ENCODE results near the gene METRN. TPM values are rescaled to one million over a fixed set of nuclear protein-coding genes. Genes with fewer than 3 reads are reported as not detected.
"Not testable (repeated sequence)": the region's sequence is repeated elsewhere in the genome, so short reads cannot be mapped to it uniquely, and the experiment has no call there.

The METRN gene
- total and polyA plus RNA-seq, 7 experiments from 2014 or later: 3.7 to 5.1 (median 4.8) TPM

GRCh38 chr16:710500-711075 lies 4.3 kb upstream of the METRN start:
- H3K9me3 Mint-ChIP-seq: peaks cover 0 to 2% (median 0%) of the 10 kb centered on the region in 11 donors
- CTCF ChIA-PET: interaction anchor here (0.6 to 2.4 kb wide), 8 partner anchors 8 to 73 kb away, joined by 3 to 7 read pairs (median 3); partner anchors contain the start of genes CIAO3 and WDR24
- Histone ChIP-seq H3K36me3 (ENCODE audit: control insufficient read depth in 2 of 3, insufficient read depth in 3 of 3, low read length in 3 of 3) (no peaks in the 10 kb centered on the region), H3K27me3 (ENCODE audit: control insufficient read depth in 2 of 2, insufficient read depth in 2 of 2, low read length in 2 of 2) (peaks cover 4 to 13% of the 10 kb centered on the region in 2 donors), H3K4me1 (ENCODE audit: control insufficient read depth in 2 of 2, insufficient read depth in 2 of 2, low read length in 2 of 2) (no peaks in the 10 kb centered on the region), H3K27ac (ENCODE audit: low read depth, low read length) (no peak overlapping the region), H3K9me3 (ENCODE audit: control insufficient read depth in 2 of 3, low read length in 3 of 3) (no peaks in the 10 kb centered on the region), H3K4me3 (ENCODE audit: low read length) (no peak overlapping the region)
- peaks cover 17 to 42% (median 21%) of the 10 kb centered on the region in 5 donors for H3K27me3 Mint-ChIP-seq
- DNase-seq (no peak), ATAC-seq (no peak)
- no peak overlapping the region for H3K27ac Mint-ChIP-seq
- POLR2A ChIA-PET: interaction anchor here (1.1 to 1.8 kb wide), 3 partner anchors 10 to 20 kb away, joined by 3 to 7 read pairs (median 5); partner anchors contain the start of gene WDR24
- intact Hi-C loops (cut with micrococcal nuclease): loop anchor here (1.0 to 10.0 kb wide), 7 partner anchors 23 to 393 kb away; partner anchors contain the start of gene LMF1 (in 1 of the 2)
- H3K4me3 Mint-ChIP-seq: no peak overlapping the region
- H3K4me1 Mint-ChIP-seq: peaks cover 0 to 4% (median 4%) of the 10 kb centered on the region in 7 donors
- H3K36me3 Mint-ChIP-seq: no peaks in the 10 kb centered on the region

- Mint-ChIP-seq H3K27me3 (peaks cover 17 to 46% (median 21%) of the 10 kb centered on the region in 5 donors), H3K27ac (no peak overlapping the region), H3K9me3 (peaks cover 0 to 2% (median 0%) of the 10 kb centered on the region in 11 donors), H3K36me3 (no peaks in the 10 kb centered on the region), H3K4me1 (peaks cover 0 to 4% (median 4%) of the 10 kb centered on the region in 7 donors), H3K4me3 (no peak overlapping the region)
- POLR2A ChIA-PET: interaction anchor here (1.5 to 1.8 kb wide), 2 partner anchors 9 to 15 kb away, joined by 5 to 7 read pairs; no protein-coding TSS in a partner anchor
- Histone ChIP-seq H3K27ac (ENCODE audit: low read depth, low read length) (no peak overlapping the region), H3K27me3 (ENCODE audit: control insufficient read depth in 2 of 2, insufficient read depth in 2 of 2, low read length in 2 of 2) (peaks cover 4 to 13% of the 10 kb centered on the region in 2 donors), H3K4me3 (ENCODE audit: low read length) (no peak overlapping the region), H3K4me1 (ENCODE audit: control insufficient read depth in 2 of 2, insufficient read depth in 2 of 2, low read length in 2 of 2) (no peaks in the 10 kb centered on the region), H3K36me3 (ENCODE audit: control insufficient read depth in 2 of 3, insufficient read depth in 3 of 3, low read length in 3 of 3) (no peaks in the 10 kb centered on the region), H3K9me3 (ENCODE audit: control insufficient read depth in 2 of 3, low read length in 3 of 3) (no peaks in the 10 kb centered on the region)
- ATAC-seq: no peak
- CTCF ChIA-PET: interaction anchor here (0.6 to 2.4 kb wide), 6 partner anchors 9 to 72 kb away, joined by 3 to 7 read pairs (median 4); no protein-coding TSS in a partner anchor
- intact Hi-C loops (cut with micrococcal nuclease): loop anchor here (1.0 to 10.0 kb wide), 7 partner anchors 22 to 392 kb away; partner anchors contain the start of gene LMF1 (in 1 of the 2)
- no peak for DNase-seq
Measured at GRCh38 chr16:711084-711483, 3.8 kb upstream of the METRN start.

- Mint-ChIP-seq H3K4me3 (no peak overlapping the region), H3K27ac (no peak overlapping the region), H3K4me1 (peaks cover 0 to 4% (median 4%) of the 10 kb centered on the region in 7 donors), H3K9me3 (peaks cover 0 to 2% (median 0%) of the 10 kb centered on the region in 11 donors), H3K36me3 (no peaks in the 10 kb centered on the region), H3K27me3 (peaks cover 13 to 44% (median 21%) of the 10 kb centered on the region in 5 donors)
- DNase-seq: peak; percentile 54 to 86 (median 72)
- H3K27me3 ChIP-seq (ENCODE audit: control insufficient read depth in 2 of 2, insufficient read depth in 2 of 2, low read length in 2 of 2): peaks cover 4 to 7% of the 10 kb centered on the region in 2 donors
- no peaks in the 10 kb centered on the region for H3K4me1 ChIP-seq (ENCODE audit: control insufficient read depth in 2 of 2, insufficient read depth in 2 of 2, low read length in 2 of 2)
- H3K4me3 ChIP-seq (ENCODE audit: low read length): no peak overlapping the region
- intact Hi-C loops (cut with micrococcal nuclease): loop anchor here (1.0 to 10.0 kb wide), 7 partner anchors 22 to 392 kb away; partner anchors contain the start of gene LMF1 (in 1 of the 2)
- POLR2A ChIA-PET: interaction anchor here (1.1 to 1.8 kb wide), 4 partner anchors 16 to 34 kb away, joined by 3 to 7 read pairs (median 3); partner anchors contain the start of gene CIAO3
- peak; percentile 71 for ATAC-seq
- no peaks in the 10 kb centered on the region for H3K36me3 ChIP-seq (ENCODE audit: control insufficient read depth in 2 of 3, insufficient read depth in 3 of 3, low read length in 3 of 3)
- no peaks in the 10 kb centered on the region for H3K9me3 ChIP-seq (ENCODE audit: control insufficient read depth in 2 of 3, low read length in 3 of 3)
- H3K27ac ChIP-seq (ENCODE audit: low read depth, low read length): no peak overlapping the region
- CTCF ChIA-PET: interaction anchor here (0.6 to 2.4 kb wide), 17 partner anchors 9 to 344 kb away, joined by 3 to 24 read pairs (median 6); partner anchors contain the start of genes ANTKMT and CIAO3
Measured at GRCh38 chr16:711548-712320, 3.2 kb upstream of the METRN start.

- H3K4me3 ChIP-seq (ENCODE audit: low read length); H3K9me3 Mint-ChIP-seq; H3K27ac ChIP-seq (ENCODE audit: low read depth, low read length); H3K27me3 ChIP-seq (ENCODE audit: control insufficient read depth in 2 of 2, insufficient read depth in 2 of 2, low read length in 2 of 2); H3K36me3 Mint-ChIP-seq; H3K9me3 ChIP-seq (ENCODE audit: control insufficient read depth in 2 of 3, low read length in 3 of 3); ATAC-seq; H3K36me3 ChIP-seq (ENCODE audit: control insufficient read depth in 2 of 3, insufficient read depth in 3 of 3, low read length in 3 of 3); H3K4me1 ChIP-seq (ENCODE audit: control insufficient read depth in 2 of 2, insufficient read depth in 2 of 2, low read length in 2 of 2); H3K4me1 Mint-ChIP-seq: not testable (repeated sequence)
- H3K27ac Mint-ChIP-seq: peak overlapping the region in 2 of 9 donors; percentile 18 to 24
- H3K4me3 Mint-ChIP-seq: peak overlapping the region in 2 of 10 donors; percentile 21 to 25
- POLR2A ChIA-PET: interaction anchor here (0.8 to 1.4 kb wide), 4 partner anchors 16 to 73 kb away, joined by 3 read pairs; partner anchors contain the start of gene CIAO3
- DNase-seq: peak in 1 of 9 donors; percentile 62
- peaks cover 11 to 36% (median 19%) of the 10 kb centered on the region in 5 donors for H3K27me3 Mint-ChIP-seq
- intact Hi-C loops (cut with micrococcal nuclease): loop anchor here in 1 of 2 donors (10.0 kb wide), 1 partner anchor 262 kb away; the partner anchor contains the start of gene LMF1
- CTCF ChIA-PET: interaction anchor here (0.6 to 2.4 kb wide), 17 partner anchors 8 to 73 kb away, joined by 3 to 24 read pairs (median 6); partner anchors contain the start of genes ANTKMT and CIAO3
Measured at GRCh38 chr16:712740-713250, 2.1 kb upstream of the METRN start.

GRCh38 chr16:714079-714478 lies 839 bp upstream of the METRN start:
- no peaks in the 10 kb centered on the region for H3K36me3 ChIP-seq (ENCODE audit: control insufficient read depth in 2 of 3, insufficient read depth in 3 of 3, low read length in 3 of 3)
- intact Hi-C loops (cut with micrococcal nuclease): loop anchor here in 1 of 2 donors (1.0 to 10.0 kb wide), 2 partner anchors 125 to 261 kb away; partner anchors contain the start of gene LMF1
- H3K9me3 ChIP-seq (ENCODE audit: control insufficient read depth in 2 of 3, low read length in 3 of 3): no peaks in the 10 kb centered on the region
- Mint-ChIP-seq H3K4me1 (peaks cover 0 to 10% (median 8%) of the 10 kb centered on the region in 7 donors), H3K27me3 (peaks cover 0 to 27% (median 6%) of the 10 kb centered on the region in 5 donors), H3K9me3 (no peaks in the 10 kb centered on the region), H3K36me3 (no peaks in the 10 kb centered on the region), H3K4me3 (peak overlapping the region in 3 of 10 donors; percentile 13 to 47 (median 26)), H3K27ac (peak overlapping the region in 1 of 9 donors; percentile 11)
- no peak for ATAC-seq
- H3K4me1 ChIP-seq (ENCODE audit: control insufficient read depth in 2 of 2, insufficient read depth in 2 of 2, low read length in 2 of 2): peaks cover 0 to 4% of the 10 kb centered on the region in 2 donors
- DNase-seq: no peak
- CTCF ChIA-PET: interaction anchor here (1.1 kb wide), 1 partner anchor 14 kb away, joined by 4 read pairs; no protein-coding TSS in a partner anchor
- H3K27me3 ChIP-seq (ENCODE audit: control insufficient read depth in 2 of 2, insufficient read depth in 2 of 2, low read length in 2 of 2): peaks cover 0 to 4% of the 10 kb centered on the region in 2 donors
- no peak overlapping the region for H3K27ac ChIP-seq (ENCODE audit: low read depth, low read length)
- POLR2A ChIA-PET: interaction anchor here (0.7 to 1.7 kb wide), 4 partner anchors 11 to 75 kb away, joined by 3 to 5 read pairs (median 4); partner anchors contain the start of gene CHTF18
- no peak overlapping the region for H3K4me3 ChIP-seq (ENCODE audit: low read length)

All from naive thymus-derived CD4-positive, alpha-beta T cell (primary cell).